HepG2 (cell line): ENCODE data around the gene BCAS3. TPM values are rescaled to one million over a fixed set of nuclear protein-coding genes. Genes with fewer than 3 reads are reported as not detected.

Experiments used
- ATAC-seq: fragments of 200-7000 bp; cut with Tn5 transposase; 3 replicates; pipeline ENCODE4 v1.9.1; 2020; ENCODE audit warnings: mild to moderate bottlenecking, moderate library complexity
- BruUV-seq: library from RNA; stranded (reverse); fragments of 400-500 nt; replicated peaks from 2 replicates; lab custom pipeline; 2021; lab: Mats Ljungman, UMichigan
- CTCF ChIA-PET: fragments of 300-600 bp; formaldehyde crosslinking; extraction: SDS; loops from one replicate; lab custom pipeline; 2021; ENCODE audit warnings: low total read pairs, inconsistent platforms, low intra/inter-chr PET ratio; lab: Yijun Ruan, JAX
- POLR2A ChIA-PET: fragments of 350-600 bp; sonication (Branson Sonifier 250); formaldehyde crosslinking; loops from one replicate; lab custom pipeline; 2020; ENCODE audit warnings: antibody characterized with exemption, inconsistent platforms; lab: Yijun Ruan, JAX
- DNase-seq: peaks from one replicate; pipeline ENCODE4 v3.0.0-alpha.2; 2015; ENCODE audit warnings: low spot score
- FAIRE-seq: peaks from 3 replicates; lab custom pipeline; 2011; peaks lifted over from hg19 to GRCh38; lab: Jason Lieb, UNC
- H2AFZ ChIP-seq: one replicate; pipeline ENCODE4 v1.6.1; 2011; ENCODE audit warnings: low read length, inconsistent platforms
- H3K27ac ChIP-seq: fragments of 300-600 bp; 3 replicates; pipeline ENCODE4 v1.8.0; 2011; ENCODE audit warnings: mixed run types, mild to moderate bottlenecking, mixed read lengths, low read length, inconsistent platforms; ENCODE audit not compliant: insufficient read depth; ENCODE audit errors: extremely low read length
- H3K27me3 ChIP-seq, 2 experiments: fragments of 200-600 bp in 1 of 2; 2 replicates in 1 of 2; 3 replicates in 1 of 2; pipeline versions ENCODE4 v1.6.0 to v1.8.0; 2011; ENCODE audit warnings: low read length in 2 of 2, mild to moderate bottlenecking in 2 of 2, moderate library complexity in 2 of 2, inconsistent platforms in 1 of 2; ENCODE audit not compliant: insufficient read depth in 2 of 2, control insufficient read depth in 1 of 2
- H3K36me3 ChIP-seq, 2 experiments: fragments of 200-600 bp in 1 of 2; replicated peaks in 1 of 2; 2 replicates in 1 of 2; 3 replicates in 1 of 2; pipeline versions ENCODE4 v1.5.1 to v1.8.0; 2011; ENCODE audit warnings: low read length in 2 of 2, inconsistent platforms in 1 of 2; ENCODE audit not compliant: insufficient read depth in 2 of 2, control insufficient read depth in 1 of 2
- H3K4me1 ChIP-seq: 2 replicates; pipeline ENCODE4 v1.5.1; 2012; ENCODE audit warnings: low read length, inconsistent platforms; ENCODE audit not compliant: insufficient read depth
- H3K4me2 ChIP-seq: 2 replicates; pipeline ENCODE4 v1.6.0; 2011; ENCODE audit warnings: low read depth, low read length, inconsistent platforms
- H3K4me3 ChIP-seq, 3 experiments: fragments of 200-600 bp in 1 of 3; sonication (generic), shearing (Covaris generic) in 1 of 3; replicated peaks in 1 of 3; 2 replicates each; pipeline ENCODE4 v1.5.1; 2011 to 2016; ENCODE audit warnings: low read length in 3 of 3, inconsistent platforms in 2 of 3, low read depth in 2 of 3, mild to moderate bottlenecking in 2 of 3, control low read depth in 1 of 3, mixed read lengths in 1 of 3; ENCODE audit not compliant: insufficient read depth in 1 of 3
- H3K79me2 ChIP-seq: one replicate; pipeline ENCODE4 v1.6.1; 2011; ENCODE audit warnings: low read length, inconsistent platforms; ENCODE audit not compliant: insufficient read depth
- H3K9ac ChIP-seq: 2 replicates; pipeline ENCODE4 v1.6.0; 2011; ENCODE audit warnings: mild to moderate bottlenecking, low read depth, low read length, inconsistent platforms; ENCODE audit not compliant: insufficient read depth
- H3K9me3 ChIP-seq: 2 replicates; pipeline ENCODE4 v1.5.1; 2012; ENCODE audit warnings: mild to moderate bottlenecking, low read length
- H4K20me1 ChIP-seq: 2 replicates; pipeline ENCODE4 v1.6.0; 2011; ENCODE audit warnings: inconsistent platforms, mild to moderate bottlenecking, low read length, moderate library complexity; ENCODE audit not compliant: insufficient read depth
- CCDC6 ChIP-seq: sonication (generic); formaldehyde crosslinking; IDR thresholded peaks from 2 replicates; pipeline ENCODE4 v1.8.1; 2022; ENCODE audit warnings: mild to moderate bottlenecking, missing genetic modification reagents, moderate library complexity
- CENPT ChIP-seq: sonication (generic); formaldehyde crosslinking; IDR thresholded peaks from 2 replicates; pipeline ENCODE4 v1.8.0; 2022; ENCODE audit warnings: low read depth, mild to moderate bottlenecking, moderate library complexity, missing genetic modification reagents
- GLI4 ChIP-seq: sonication (generic); formaldehyde crosslinking; IDR thresholded peaks from 2 replicates; pipeline ENCODE4 v1.5.1; 2020; ENCODE audit warnings: missing genetic modification reagents, mild to moderate bottlenecking, moderate library complexity, borderline replicate concordance
- HIVEP1 ChIP-seq: sonication (generic); formaldehyde crosslinking; IDR thresholded peaks from 2 replicates; pipeline ENCODE4 v1.4.0; 2020; ENCODE audit warnings: mild to moderate bottlenecking, missing genetic modification reagents
- HNRNPUL1 ChIP-seq: fragments of 200-400 bp; formaldehyde crosslinking; IDR thresholded peaks from 2 replicates; pipeline ENCODE4 v1.6.1; 2017; ENCODE audit warnings: low read depth, mild to moderate bottlenecking, low read length, moderate library complexity
- KLF15 ChIP-seq: sonication (generic); formaldehyde crosslinking; IDR thresholded peaks from 2 replicates; pipeline ENCODE4 v1.8.1; 2023; ENCODE audit warnings: borderline replicate concordance, mild to moderate bottlenecking, inconsistent platforms, missing genetic modification reagents, mixed read lengths
- PHF5A ChIP-seq: IDR thresholded peaks from one replicate; pipeline ENCODE4 v1.6.1; 2018; ENCODE audit warnings: low read depth, missing genetic modification reagents; ENCODE audit not compliant: unreplicated experiment
- PHF8 ChIP-seq: sonication (generic); formaldehyde crosslinking; IDR thresholded peaks from 2 replicates; pipeline ENCODE4 v1.5.0; 2020; ENCODE audit warnings: missing genetic modification reagents
- RORA ChIP-seq: sonication (generic); formaldehyde crosslinking; IDR thresholded peaks from 2 replicates; pipeline ENCODE4 v1.5.0; 2020; ENCODE audit warnings: mild to moderate bottlenecking, missing genetic modification reagents, moderate library complexity
- SKI ChIP-seq: fragments of 450-650 bp; IDR thresholded peaks from one replicate; pipeline ENCODE4 v1.6.1; 2018; ENCODE audit warnings: mild to moderate bottlenecking; ENCODE audit not compliant: partially characterized antibody
- ZIK1 ChIP-seq: sonication (generic); formaldehyde crosslinking; IDR thresholded peaks from 2 replicates; pipeline ENCODE4 v1.5.0; 2020; ENCODE audit warnings: mild to moderate bottlenecking, low read depth, missing genetic modification reagents, borderline replicate concordance
- ZNF143 ChIP-seq: sonication (generic); formaldehyde crosslinking; IDR thresholded peaks from 2 replicates; pipeline ENCODE4 v1.4.0; 2020; ENCODE audit warnings: missing genetic modification reagents
- ZNF224 ChIP-seq: sonication (generic); formaldehyde crosslinking; IDR thresholded peaks from 2 replicates; pipeline ENCODE4 v1.5.0; 2020; ENCODE audit warnings: mild to moderate bottlenecking, missing genetic modification reagents
- ZNF460 ChIP-seq: sonication (generic); formaldehyde crosslinking; IDR thresholded peaks from 2 replicates; pipeline ENCODE4 v1.5.1; 2020; ENCODE audit warnings: missing genetic modification reagents, mild to moderate bottlenecking, borderline replicate concordance
- ZSCAN9 ChIP-seq: IDR thresholded peaks from 2 replicates; pipeline ENCODE4 v1.6.1; 2016; ENCODE audit warnings: borderline replicate concordance
- WGBS: methylation state at CpG from one replicate; pipeline ENCODE4 v1.1.6; 2017; ENCODE audit warnings: low lambda C conversion rate; 5-methylcytosine and 5-hydroxymethylcytosine counted together
- in situ Hi-C: cut with HindIII; loops from 2 replicates; pipeline ENCODE4 v1.10.0; 2017; ENCODE audit warnings: low pct_unique_long_range_greater_than_20kb; ENCODE audit not compliant: extremely low pct_ligation_motif_present
- intact Hi-C: fragments of 100-400 bp; cut with micrococcal nuclease; formaldehyde crosslinking; loops from one replicate; pipeline ENCODE4 v1.10.0; 2022; ENCODE audit not compliant: unreplicated experiment
- polyA plus RNA-seq, 8 experiments: library from polyadenylated mRNA; depleted of rRNA in 3 of 8; stranded (reverse) in 7 of 8; unstranded in 1 of 8; fragments of >200 nt; fragmentation: Illumina TruSeq in 4 of 8; extraction: Trizol in 4 of 8; gene quantifications; 2 replicates each; pipeline versions ENCODE4 v1.2.1 to v1.2.3, GENCODE V29; 2011 to 2016; ENCODE audit warnings: low read depth in 4 of 8, missing spikeins in 1 of 8, mixed read lengths in 1 of 8; ENCODE audit not compliant: insufficient read depth in 1 of 8
- total RNA-seq, 5 experiments: library from RNA; depleted of rRNA; stranded (reverse); fragments of >200 nt; fragmentation: Illumina TruSeq; extraction: Trizol; gene quantifications; 2 replicates each; pipeline ENCODE4 v1.2.3, GENCODE V29; 2016; ENCODE audit warnings: low read depth in 1 of 5
- TF ChIP-seq, protein P1 (sequence below): sonication (generic); formaldehyde crosslinking; IDR thresholded peaks from 2 replicates; pipeline ENCODE4 v1.4.0; 2020; ENCODE audit warnings: missing genetic modification reagents, low read depth, mild to moderate bottlenecking, borderline replicate concordance
- TF ChIP-seq, protein P2 (sequence below): sonication (generic); formaldehyde crosslinking; IDR thresholded peaks from 2 replicates; pipeline ENCODE4 v1.4.0; 2020; ENCODE audit warnings: missing genetic modification reagents
- TF ChIP-seq, protein P3 (sequence below): sonication (generic); formaldehyde crosslinking; IDR thresholded peaks from 2 replicates; pipeline ENCODE4 v1.5.1; 2020; ENCODE audit warnings: mild to moderate bottlenecking, missing genetic modification reagents, moderate library complexity

BCAS3 gene
- total and polyA plus RNA-seq, 2 of the 13 experiments (the other 11 are each of a cell fraction or from before 2014, with no cell fraction given), result 10.7 to 11.2 TPM

DNA sequence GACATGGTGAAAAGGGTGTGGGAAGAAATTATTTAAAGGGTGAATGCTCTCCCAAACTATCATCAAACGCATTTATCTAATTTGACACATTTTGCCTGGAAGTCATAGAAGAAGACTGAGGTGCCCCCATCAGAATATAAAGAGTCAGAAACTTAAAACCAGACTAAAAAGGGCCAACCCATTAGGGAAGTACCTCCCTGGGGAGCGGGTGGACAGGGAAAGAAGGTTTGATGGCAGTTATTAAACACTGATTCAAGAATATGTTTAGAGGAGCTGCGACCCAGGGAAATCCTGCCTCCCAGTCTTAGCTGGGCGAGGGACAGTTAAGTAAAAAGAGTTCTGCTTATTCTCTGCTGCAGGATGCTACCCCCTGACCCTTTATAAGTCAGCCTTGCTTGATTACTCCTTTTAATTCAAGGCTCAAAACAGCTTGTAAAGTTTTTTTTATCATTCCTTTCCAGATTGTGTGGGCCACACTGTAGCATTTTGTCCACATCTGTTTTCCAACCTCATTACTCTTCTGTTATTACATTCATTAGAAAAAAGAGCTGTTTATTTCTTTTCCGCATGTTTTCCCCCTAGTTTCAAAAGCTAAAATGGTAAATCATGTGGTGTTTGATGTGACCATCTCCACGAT lies 583.5 kb downstream of the BCAS3 start:
- TF ChIP-seq PHF5A (CRISPR knock-in tag) (no peak), SKI (no peak), ZNF460 (CRISPR knock-in tag) (no peak), ZIK1 (CRISPR knock-in tag) (no peak), ZNF143 (CRISPR knock-in tag) (no peak), ZNF224 (CRISPR knock-in tag) (no peak)
- TF ChIP-seq, protein P1, sequence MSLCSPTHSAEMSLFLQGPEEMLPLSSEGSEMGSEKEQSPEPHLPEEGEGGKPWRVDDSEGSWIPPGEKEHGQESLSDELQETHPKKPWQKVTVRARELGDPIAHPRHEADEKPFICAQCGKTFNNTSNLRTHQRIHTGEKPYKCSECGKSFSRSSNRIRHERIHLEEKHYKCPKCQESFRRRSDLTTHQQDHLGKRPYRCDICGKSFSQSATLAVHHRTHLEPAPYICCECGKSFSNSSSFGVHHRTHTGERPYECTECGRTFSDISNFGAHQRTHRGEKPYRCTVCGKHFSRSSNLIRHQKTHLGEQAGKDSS (CRISPR knock-in tag), result no peak
- no peak for FAIRE-seq
- no peak for ATAC-seq
- Histone ChIP-seq H3K9me3 (no peaks in the 10 kb centered on the region), H4K20me1 (no peaks in the 10 kb centered on the region), H3K9ac (no peak overlapping the region), H3K27ac (no peak overlapping the region), H3K4me3 (no peak overlapping the region), H3K79me2 (no peaks in the 10 kb centered on the region), H3K4me2 (no peak overlapping the region), H3K4me1 (no peaks in the 10 kb centered on the region; the same call in 1 of the 2 replicates), H3K27me3 (no peaks in the 10 kb centered on the region), H2AFZ (no peak overlapping the region), H3K36me3 (no peaks in the 10 kb centered on the region)
- ChIA-PET POLR2A (no interaction called here), CTCF (no interaction called here)
- DNase-seq, result no peak
- in situ Hi-C loops (no loop called here), intact Hi-C loops (no loop called here)
- 66% methylated on average over 6 of the region's 6 CpGs for WGBS
- BruUV-seq, result no TSS peak

DNA sequence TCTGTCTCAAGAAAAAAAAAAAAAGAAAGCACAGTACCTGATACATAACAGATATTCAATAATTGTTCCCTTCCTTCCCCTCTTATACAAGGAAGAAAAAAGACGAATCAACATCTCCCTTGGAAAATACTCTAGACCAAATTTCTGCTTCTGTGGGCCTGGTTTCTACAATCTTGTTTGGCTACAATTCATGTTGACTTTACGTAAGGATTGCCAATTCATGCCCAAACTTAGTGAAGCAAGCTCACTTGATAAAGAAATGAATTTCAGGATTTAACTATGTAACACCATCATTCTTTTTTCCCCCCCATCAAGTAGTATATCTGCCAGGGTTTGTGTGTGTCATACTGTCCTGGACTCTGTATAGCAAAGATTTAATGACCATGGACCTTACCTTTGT lies 587.7 kb downstream of the BCAS3 start:
- no peak overlapping the region for H3K27ac ChIP-seq
- no peak for FAIRE-seq
- WGBS, result 85% methylated on average over 2 of the region's 2 CpGs

More for the DNA sequence above, 587.7 kb downstream of the BCAS3 start:
- ChIA-PET CTCF (no interaction called here), POLR2A (no interaction called here)
- ATAC-seq, result no peak
- H3K4me3 ChIP-seq, result no peak overlapping the region
- no TSS peak for BruUV-seq
- TF ChIP-seq RORA (CRISPR knock-in tag), result no peak
- TF ChIP-seq PHF8 (CRISPR knock-in tag), result no peak
- TF ChIP-seq CENPT (CRISPR knock-in tag), result no peak
- TF ChIP-seq, protein P2, sequence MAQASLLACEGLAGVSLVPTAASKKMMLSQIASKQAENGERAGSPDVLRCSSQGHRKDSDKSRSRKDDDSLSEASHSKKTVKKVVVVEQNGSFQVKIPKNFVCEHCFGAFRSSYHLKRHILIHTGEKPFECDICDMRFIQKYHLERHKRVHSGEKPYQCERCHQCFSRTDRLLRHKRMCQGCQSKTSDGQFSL (CRISPR knock-in tag), result no peak
- TF ChIP-seq HNRNPUL1, result no peak
- no peak for TF ChIP-seq ZSCAN9
- TF ChIP-seq, protein P3, sequence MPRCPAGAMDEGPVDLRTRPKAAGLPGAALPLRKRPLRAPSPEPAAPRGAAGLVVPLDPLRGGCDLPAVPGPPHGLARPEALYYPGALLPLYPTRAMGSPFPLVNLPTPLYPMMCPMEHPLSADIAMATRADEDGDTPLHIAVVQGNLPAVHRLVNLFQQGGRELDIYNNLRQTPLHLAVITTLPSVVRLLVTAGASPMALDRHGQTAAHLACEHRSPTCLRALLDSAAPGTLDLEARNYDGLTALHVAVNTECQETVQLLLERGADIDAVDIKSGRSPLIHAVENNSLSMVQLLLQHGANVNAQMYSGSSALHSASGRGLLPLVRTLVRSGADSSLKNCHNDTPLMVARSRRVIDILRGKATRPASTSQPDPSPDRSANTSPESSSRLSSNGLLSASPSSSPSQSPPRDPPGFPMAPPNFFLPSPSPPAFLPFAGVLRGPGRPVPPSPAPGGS, result no peak
- no peak for TF ChIP-seq HIVEP1 (CRISPR knock-in tag)
- TF ChIP-seq KLF15, result no peak
- TF ChIP-seq CCDC6, result no peak
- TF ChIP-seq GLI4, result no peak
- H3K36me3 ChIP-seq, result no peaks in the 10 kb centered on the region
- intact Hi-C loops (no loop called here), in situ Hi-C loops (no loop called here)
- no peak overlapping the region for H3K4me2 ChIP-seq
- no peaks in the 10 kb centered on the region for H3K79me2 ChIP-seq
- no peak for DNase-seq
- no peak overlapping the region for H3K9ac ChIP-seq
- no peaks in the 10 kb centered on the region for H3K27me3 ChIP-seq
- no peaks in the 10 kb centered on the region for H3K4me1 ChIP-seq
- H4K20me1 ChIP-seq, result no peaks in the 10 kb centered on the region
- H2AFZ ChIP-seq, result no peak overlapping the region
- no peaks in the 10 kb centered on the region for H3K9me3 ChIP-seq
